Measurements from ENCODE around the gene SLC12A7.

The SLC12A7 gene

GRCh38 chr5:1019001-1019905 is 92.6 kb downstream of the SLC12A7 start:
- DNase-seq (ENCODE audit: low read depth) = no peak
- no peak overlapping the region for H3K4me3 ChIP-seq (ENCODE audit: low read depth, low read length)
- no peak for TF ChIP-seq CTCF (IDR thresholded peaks at IDR 0.05; ENCODE audit: control insufficient read depth, extremely low read depth, insufficient read depth)

- no peak overlapping the region for H3K4me3 ChIP-seq (ENCODE audit: low read depth, low read length)
- no peak for DNase-seq (ENCODE audit: low read depth)
- TF ChIP-seq CTCF (IDR thresholded peaks at IDR 0.05; ENCODE audit: control insufficient read depth, extremely low read depth, insufficient read depth) = no peak
Measured at GRCh38 chr5:1018596-1018995, 93.3 kb downstream of the SLC12A7 start.

- no peak overlapping the region for H3K4me3 ChIP-seq (ENCODE audit: low read depth, low read length)
- DNase-seq (ENCODE audit: low read depth) = no peak
- TF ChIP-seq CTCF (IDR thresholded peaks at IDR 0.05; ENCODE audit: control insufficient read depth, extremely low read depth, insufficient read depth) = no peak
Measured at GRCh38 chr5:1017691-1018455, 94.0 kb downstream of the SLC12A7 start.

GRCh38 chr5:1017056-1017455 is 94.8 kb downstream of the SLC12A7 start:
- no peak overlapping the region for H3K4me3 ChIP-seq (ENCODE audit: low read depth, low read length)
- TF ChIP-seq CTCF (IDR thresholded peaks at IDR 0.05; ENCODE audit: control insufficient read depth, extremely low read depth, insufficient read depth) = no peak
- no peak for DNase-seq (ENCODE audit: low read depth)

DNA sequence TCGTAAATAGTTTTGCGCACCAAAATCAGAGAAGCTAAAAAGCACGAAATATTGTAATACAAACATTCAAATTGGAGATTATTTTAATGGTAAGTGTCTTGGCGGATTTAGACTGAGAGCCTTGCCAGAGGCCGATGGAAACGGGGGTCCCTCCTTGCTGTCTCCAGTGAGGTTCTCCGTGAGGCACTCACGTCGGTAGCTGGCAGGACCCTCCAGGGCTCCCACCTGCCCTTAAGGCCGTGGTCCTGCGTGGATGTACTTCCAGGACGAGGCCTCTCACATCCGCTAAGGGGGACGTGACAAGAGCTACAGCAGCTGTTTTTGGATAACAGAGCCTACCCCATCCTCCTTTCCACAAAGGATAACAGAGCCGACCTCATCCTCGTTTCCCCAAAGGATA is 95.4 kb downstream of the SLC12A7 start:
- no peak for DNase-seq (ENCODE audit: low read depth)
- H3K4me3 ChIP-seq (ENCODE audit: low read depth, low read length) = no peak overlapping the region
- no peak for TF ChIP-seq CTCF (IDR thresholded peaks at IDR 0.05; ENCODE audit: control insufficient read depth, extremely low read depth, insufficient read depth)

DNA sequence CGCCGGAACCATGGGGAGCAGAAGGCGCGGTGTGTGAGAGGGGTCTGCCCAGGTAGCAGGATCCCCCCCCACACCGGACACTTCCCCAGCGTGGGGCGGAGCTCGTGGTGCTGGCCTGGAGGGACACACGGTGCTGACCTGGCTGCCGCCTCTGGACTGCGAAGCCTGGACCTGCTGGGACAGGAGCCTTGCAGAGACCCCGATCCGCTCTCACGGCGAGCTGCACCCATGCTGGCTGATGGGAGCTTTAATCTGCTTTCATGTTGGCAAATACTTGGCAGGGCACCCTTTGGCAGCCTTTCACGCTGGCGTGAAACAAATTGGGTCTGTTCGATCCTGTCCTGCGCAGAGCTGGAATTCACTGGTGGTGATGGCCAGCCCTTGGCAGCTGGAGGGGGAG is 95.8 kb downstream of the SLC12A7 start:
- no peak for TF ChIP-seq CTCF (IDR thresholded peaks at IDR 0.05; ENCODE audit: control insufficient read depth, extremely low read depth, insufficient read depth)
- H3K4me3 ChIP-seq (ENCODE audit: low read depth, low read length) = no peak overlapping the region
- no peak for DNase-seq (ENCODE audit: low read depth)

All from LNCaP clone FGC (cell line).